Keratinocyte (primary cell): ENCODE results near the gene PTGES. TPM values are rescaled to one million over a fixed set of nuclear protein-coding genes. Genes with fewer than 3 reads are reported as not detected.

Source experiments
- DNase-seq: peaks from one replicate; pipeline ENCODE4 v3.0.0-alpha.2; 2011; ENCODE audit warnings: low read depth, missing footprints, low spot score
- FAIRE-seq: peaks from 2 replicates; lab custom pipeline; 2011; peaks lifted over from hg19 to GRCh38; lab: Jason Lieb, UNC
- H2AFZ ChIP-seq: 2 replicates; pipeline ENCODE4 v1.6.0; 2012; ENCODE audit warnings: low read length, control low read depth, inconsistent platforms; ENCODE audit not compliant: control insufficient read depth
- H3K27ac ChIP-seq: 2 replicates; pipeline ENCODE4 v1.5.1; 2011; ENCODE audit warnings: low read length; ENCODE audit not compliant: control insufficient read depth, insufficient read depth
- H3K27me3 ChIP-seq: 3 replicates; pipeline ENCODE4 v1.6.0; 2011; ENCODE audit warnings: low read length; ENCODE audit not compliant: control insufficient read depth, insufficient read depth; ENCODE audit errors: extremely low read depth
- H3K36me3 ChIP-seq, 2 experiments: 2 replicates in 1 of 2; 3 replicates in 1 of 2; pipeline ENCODE4 v1.5.1; 2011; ENCODE audit warnings: low read length in 2 of 2, mild to moderate bottlenecking in 1 of 2; ENCODE audit not compliant: control insufficient read depth in 2 of 2, insufficient read depth in 2 of 2; ENCODE audit errors: extremely low read depth in 1 of 2
- H3K4me1 ChIP-seq: 3 replicates; pipeline ENCODE4 v1.5.1; 2011; ENCODE audit warnings: low read length; ENCODE audit not compliant: control insufficient read depth, insufficient read depth; ENCODE audit errors: extremely low read depth
- H3K4me2 ChIP-seq: 3 replicates; pipeline ENCODE4 v1.6.0; 2011; ENCODE audit warnings: low read depth, low read length; ENCODE audit not compliant: control insufficient read depth, insufficient read depth; ENCODE audit errors: extremely low read depth
- H3K4me3 ChIP-seq, 3 experiments: fragments of 200-600 bp in 1 of 3; sonication (generic) in 1 of 3; 2 replicates in 2 of 3; 3 replicates in 1 of 3; pipeline ENCODE4 v1.5.1; 2011 to 2016; ENCODE audit warnings: low read length in 3 of 3, mild to moderate bottlenecking in 3 of 3, control low read depth in 2 of 3, inconsistent platforms in 1 of 3, low read depth in 1 of 3, mixed read lengths in 1 of 3, mixed run types in 1 of 3, moderate library complexity in 1 of 3; ENCODE audit not compliant: control insufficient read depth in 2 of 3, insufficient read depth in 2 of 3; ENCODE audit errors: extremely low read depth in 1 of 3
- H3K79me2 ChIP-seq: 2 replicates; pipeline ENCODE4 v1.6.0; 2012; ENCODE audit warnings: low read length; ENCODE audit not compliant: control insufficient read depth, insufficient read depth
- H3K9ac ChIP-seq: 3 replicates; pipeline ENCODE4 v1.6.0; 2011; ENCODE audit warnings: low read length; ENCODE audit not compliant: control insufficient read depth, insufficient read depth; ENCODE audit errors: extremely low read depth
- H3K9me1 ChIP-seq: 3 replicates; pipeline ENCODE4 v1.6.0; 2011; ENCODE audit warnings: low read length; ENCODE audit not compliant: control insufficient read depth, insufficient read depth; ENCODE audit errors: extremely low read depth
- H3K9me3 ChIP-seq: 2 replicates; pipeline ENCODE4 v1.5.1; 2012; ENCODE audit warnings: low read depth, low read length; ENCODE audit not compliant: control insufficient read depth
- H4K20me1 ChIP-seq: 3 replicates; pipeline ENCODE4 v1.6.0; 2011; ENCODE audit warnings: low read length; ENCODE audit not compliant: control insufficient read depth, insufficient read depth; ENCODE audit errors: extremely low read depth
- CTCF ChIP-seq, 3 experiments: IDR thresholded peaks in 1 of 3; conservative IDR thresholded peaks in 1 of 3; optimal IDR thresholded peaks in 1 of 3; 2 replicates in 2 of 3; 3 replicates in 1 of 3; pipeline versions ENCODE3 to v1.5.1; 2011; ENCODE audit warnings: low read length in 3 of 3, mild to moderate bottlenecking in 3 of 3, moderate library complexity in 2 of 3, control low read depth in 1 of 3, inconsistent platforms in 1 of 3; ENCODE audit not compliant: insufficient read depth in 2 of 3; ENCODE audit errors: extremely low read depth in 1 of 3
- EZH2 ChIP-seq: IDR thresholded peaks from one replicate; pipeline ENCODE4 v1.6.1; 2012; ENCODE audit warnings: inconsistent platforms, mild to moderate bottlenecking, low read length, moderate library complexity
- dilution Hi-C: fragments of 300-500 bp; cut with MboI; formaldehyde crosslinking; loops from one replicate; pipeline ENCODE4 v1.7.0; 2020; ENCODE audit warnings: low sequenced_read_pairs; ENCODE audit not compliant: extremely low pct_ligation_motif_present
- polyA plus RNA-seq, 5 experiments: library from polyadenylated mRNA; depleted of rRNA in 3 of 5; stranded (reverse) in 3 of 5; stranded (forward) in 1 of 5; unstranded in 1 of 5; fragments of >200 nt; gene quantifications; 1 replicate in 1 of 5; 2 replicates in 3 of 5; 3 replicates in 1 of 5; pipeline versions ENCODE4 v1.2.1 to v1.2.3, GENCODE V29; 2011 to 2012; ENCODE audit warnings: missing spikeins in 2 of 5, low read depth in 1 of 5, low replicate concordance in 1 of 5

The PTGES gene
- polyA plus RNA-seq, 1 donor (not counting 4 experiments of a cell fraction or from before 2014, with no cell fraction given): 19.7 TPM

GRCh38 chr9:129712634-129713401 is 40.0 kb downstream of the PTGES start:
- no peak overlapping the region for H3K9ac ChIP-seq
- H2AFZ ChIP-seq: no peak overlapping the region
- no peak overlapping the region for H3K4me2 ChIP-seq
- H3K36me3 ChIP-seq: no peaks in the 10 kb centered on the region
- H3K4me3 ChIP-seq: no peak overlapping the region
- TF ChIP-seq CTCF (optimal IDR thresholded peaks at IDR 0.05 in 1 of 3, IDR thresholded peaks at IDR 0.05 in 1 of 3, conservative IDR thresholded peaks at IDR 0.05 in 1 of 3; ENCODE audit: extremely low read depth in 1 of 3, insufficient read depth in 2 of 3, low read length in 3 of 3) (no peak), EZH2 (no peak)
- no peaks in the 10 kb centered on the region for H3K4me1 ChIP-seq
- no peaks in the 10 kb centered on the region for H4K20me1 ChIP-seq
- no peak overlapping the region for H3K27ac ChIP-seq
- dilution Hi-C loops: no loop called here
- peaks cover 4% of the 10 kb centered on the region for H3K27me3 ChIP-seq
- FAIRE-seq: no peak
- no peaks in the 10 kb centered on the region for H3K9me3 ChIP-seq
- H3K79me2 ChIP-seq: no peaks in the 10 kb centered on the region
- H3K9me1 ChIP-seq: no peaks in the 10 kb centered on the region
- no peak for DNase-seq

DNA sequence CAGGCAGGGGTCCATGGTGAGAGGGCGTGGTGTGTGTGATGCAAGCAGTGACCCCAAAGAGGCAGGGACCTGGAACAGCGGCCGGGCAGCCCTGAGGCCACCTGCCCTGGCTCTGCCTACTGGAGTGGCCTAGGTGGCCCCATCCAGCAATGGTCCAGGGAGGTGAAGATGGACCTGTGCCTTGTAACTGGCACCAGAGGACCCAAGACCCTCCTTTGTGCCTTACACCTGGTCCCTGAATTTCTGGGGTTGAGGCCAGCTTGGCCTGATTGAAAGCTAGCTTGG is 42.7 kb downstream of the PTGES start:
- Histone ChIP-seq H3K9ac (no peak overlapping the region), H4K20me1 (no peaks in the 10 kb centered on the region), H3K27me3 (peaks cover 4% of the 10 kb centered on the region), H2AFZ (no peak overlapping the region), H3K27ac (no peak overlapping the region), H3K4me3 (no peak overlapping the region), H3K9me3 (no peaks in the 10 kb centered on the region), H3K4me2 (no peak overlapping the region), H3K79me2 (no peaks in the 10 kb centered on the region), H3K36me3 (no peaks in the 10 kb centered on the region), H3K9me1 (no peaks in the 10 kb centered on the region), H3K4me1 (no peaks in the 10 kb centered on the region)
- dilution Hi-C loops: no loop called here
- no peak for TF ChIP-seq CTCF (optimal IDR thresholded peaks at IDR 0.05 in 1 of 3, IDR thresholded peaks at IDR 0.05 in 1 of 3, conservative IDR thresholded peaks at IDR 0.05 in 1 of 3; ENCODE audit: extremely low read depth in 1 of 3, insufficient read depth in 2 of 3, low read length in 3 of 3)
- TF ChIP-seq EZH2: no peak
- FAIRE-seq (no peak), DNase-seq (no peak)
